ENCODE measurements around the gene LBR.
"Not testable (repeated sequence)": the region's sequence is repeated elsewhere in the genome, so short reads cannot be mapped to it uniquely, and the experiment has no call there.

LBR gene

GRCh38 chr1:225476100-225476511 is 48.3 kb upstream of the LBR start:
- no peak overlapping the region for H3K4me3 ChIP-seq (ENCODE audit: low read length, poor library complexity, severe bottlenecking)
- H3K27me3 ChIP-seq (ENCODE audit: insufficient read depth, low read length, poor library complexity, severe bottlenecking) = no peaks in the 10 kb centered on the region
- no peak overlapping the region for H2AFZ ChIP-seq (ENCODE audit: low read length)
- no peaks in the 10 kb centered on the region for H3K9me3 ChIP-seq (ENCODE audit: insufficient read depth, low read depth, low read length)
- no peak for TF ChIP-seq EZH2phosphoT487 (IDR thresholded peaks at IDR 0.05; ENCODE audit: borderline replicate concordance)
- TF ChIP-seq CTCF (conservative IDR thresholded peaks at IDR 0.05; ENCODE audit: low read length) = no peak
- no peaks in the 10 kb centered on the region for H4K20me1 ChIP-seq (ENCODE audit: insufficient read depth, low read length, poor library complexity, severe bottlenecking)
- H3K4me2 ChIP-seq (ENCODE audit: low read depth, low read length, poor library complexity, severe bottlenecking) = no peak overlapping the region
- no peaks in the 10 kb centered on the region for H3K36me3 ChIP-seq (ENCODE audit: insufficient read depth, low read length)
- no peaks in the 10 kb centered on the region for H3K9me2 ChIP-seq (replicated peaks; ENCODE audit: low read depth, low read length)
- H3K9ac ChIP-seq (ENCODE audit: low read depth, low read length, poor library complexity, severe bottlenecking) = no peak overlapping the region
- no peaks in the 10 kb centered on the region for H3K79me2 ChIP-seq (ENCODE audit: insufficient read depth, low read length)
- H3K4me1 ChIP-seq (ENCODE audit: insufficient read depth, low read length, poor library complexity, severe bottlenecking) = peaks cover 9% of the 10 kb centered on the region
- no peaks in the 10 kb centered on the region for H3F3A ChIP-seq (ENCODE audit: low read depth)

DNA sequence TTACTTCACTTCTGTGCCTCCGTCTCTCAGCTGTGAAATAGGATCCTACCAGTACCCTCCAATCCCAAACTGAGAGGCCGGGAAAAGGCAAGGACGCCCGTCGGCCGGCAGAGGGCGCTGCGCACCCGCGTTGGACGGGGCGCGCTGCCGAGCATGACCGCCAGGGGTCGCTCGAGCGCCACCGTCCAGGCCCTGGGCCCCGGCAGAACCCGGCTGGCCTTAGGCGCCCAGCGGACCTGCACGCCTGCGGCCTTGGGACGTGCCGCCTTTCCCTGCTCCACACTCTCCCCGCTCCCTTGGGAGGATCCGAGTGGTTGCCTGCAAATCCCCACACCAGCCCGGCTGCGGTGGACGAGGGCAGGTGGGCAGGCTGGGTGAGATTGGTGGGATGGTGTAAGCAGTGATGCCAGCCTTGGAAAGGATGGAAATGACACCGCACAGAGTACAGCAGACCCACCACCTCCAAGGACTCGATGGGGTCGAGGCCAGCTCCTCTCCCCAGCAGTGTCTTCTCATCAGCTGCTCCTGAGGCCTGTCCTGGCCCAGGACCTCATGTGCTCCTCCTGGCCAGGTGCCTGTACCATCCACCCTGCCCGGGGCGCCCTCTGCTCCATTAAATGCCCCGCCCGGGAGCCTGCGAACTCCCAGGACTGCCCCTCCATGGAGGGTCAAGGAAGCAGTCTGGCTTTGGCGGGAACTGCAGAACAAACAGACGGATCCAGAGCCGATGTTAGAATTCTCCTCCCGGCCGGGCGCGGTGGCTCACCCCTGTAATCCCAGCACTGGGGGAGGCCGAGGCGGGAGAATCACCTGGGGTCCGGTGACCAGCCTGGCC is 47.4 kb upstream of the LBR start:
- TF ChIP-seq CTCF (conservative IDR thresholded peaks at IDR 0.05; ENCODE audit: low read length) = peak; percentile 100
- TF ChIP-seq EZH2phosphoT487 (IDR thresholded peaks at IDR 0.05; ENCODE audit: borderline replicate concordance) = no peak
- H3F3A ChIP-seq (ENCODE audit: low read depth) = no peaks in the 10 kb centered on the region
- no peaks in the 10 kb centered on the region for H4K20me1 ChIP-seq (ENCODE audit: insufficient read depth, low read length, poor library complexity, severe bottlenecking)
- no peak overlapping the region for H3K4me3 ChIP-seq (ENCODE audit: low read length, poor library complexity, severe bottlenecking)
- no peak overlapping the region for H3K9ac ChIP-seq (ENCODE audit: low read depth, low read length, poor library complexity, severe bottlenecking)
- peaks cover 9% of the 10 kb centered on the region for H3K4me1 ChIP-seq (ENCODE audit: insufficient read depth, low read length, poor library complexity, severe bottlenecking)
- H3K36me3 ChIP-seq (ENCODE audit: insufficient read depth, low read length) = no peaks in the 10 kb centered on the region
- H3K9me2 ChIP-seq (replicated peaks; ENCODE audit: low read depth, low read length) = no peaks in the 10 kb centered on the region
- 0 out of 2 replicates have a peak overlapping the region, but pooled peaks have one; percentile 1 for H2AFZ ChIP-seq (ENCODE audit: low read length)
- no peaks in the 10 kb centered on the region for H3K27me3 ChIP-seq (ENCODE audit: insufficient read depth, low read length, poor library complexity, severe bottlenecking)
- H3K4me2 ChIP-seq (ENCODE audit: low read depth, low read length, poor library complexity, severe bottlenecking) = no peak overlapping the region
- H3K9me3 ChIP-seq (ENCODE audit: insufficient read depth, low read depth, low read length) = no peaks in the 10 kb centered on the region
- H3K79me2 ChIP-seq (ENCODE audit: insufficient read depth, low read length) = no peaks in the 10 kb centered on the region

GRCh38 chr1:225474439-225474985 is 46.7 kb upstream of the LBR start:
- H3K9ac ChIP-seq (ENCODE audit: low read depth, low read length, poor library complexity, severe bottlenecking) = no peak overlapping the region
- no peaks in the 10 kb centered on the region for H3K36me3 ChIP-seq (ENCODE audit: insufficient read depth, low read length)
- H3K4me3 ChIP-seq (ENCODE audit: low read length, poor library complexity, severe bottlenecking) = no peak overlapping the region

DNA sequence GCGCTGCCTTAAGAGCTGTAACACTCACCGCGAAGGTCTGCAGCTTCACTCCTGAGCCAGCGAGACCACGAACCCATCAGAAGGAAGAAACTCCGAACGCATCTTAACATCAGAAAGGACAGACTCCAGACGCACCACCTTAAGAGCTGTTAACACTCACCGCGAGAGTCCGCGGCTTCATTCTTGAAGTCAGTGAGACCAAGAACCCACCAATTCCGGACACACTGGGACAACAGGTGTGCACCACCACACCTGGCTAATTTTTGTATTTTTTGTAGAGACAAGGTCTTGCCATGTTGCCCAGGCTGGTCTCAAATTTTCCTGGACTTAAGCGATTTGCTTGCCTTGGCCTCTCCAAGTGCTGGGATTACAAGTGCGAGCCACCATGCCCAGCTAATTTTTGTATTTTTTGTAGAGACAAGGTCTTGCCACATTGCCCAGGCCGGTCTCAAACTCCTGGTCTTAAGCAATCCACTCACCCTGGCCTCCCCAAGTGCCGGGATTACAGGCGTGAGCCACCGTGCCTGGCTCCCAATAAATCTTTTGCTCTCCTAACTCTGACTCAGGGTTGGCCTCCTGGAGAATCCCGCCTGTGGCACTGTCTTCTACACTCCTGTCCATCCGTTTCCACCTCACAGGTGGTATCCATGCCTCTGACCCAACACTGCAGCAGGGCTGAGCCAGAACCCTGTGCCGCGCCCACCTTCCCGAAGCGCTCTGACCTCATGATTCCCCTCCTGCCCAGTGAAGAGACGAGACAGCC is 46.0 kb upstream of the LBR start:
- H3K27me3 ChIP-seq (ENCODE audit: insufficient read depth, low read length, poor library complexity, severe bottlenecking); H3K36me3 ChIP-seq (ENCODE audit: insufficient read depth, low read length); H3K9me2 ChIP-seq (replicated peaks; ENCODE audit: low read depth, low read length); H3F3A ChIP-seq (ENCODE audit: low read depth); H4K20me1 ChIP-seq (ENCODE audit: insufficient read depth, low read length, poor library complexity, severe bottlenecking); H3K4me2 ChIP-seq (ENCODE audit: low read depth, low read length, poor library complexity, severe bottlenecking); H2AFZ ChIP-seq (ENCODE audit: low read length); H3K4me3 ChIP-seq (ENCODE audit: low read length, poor library complexity, severe bottlenecking); H3K9me3 ChIP-seq (ENCODE audit: insufficient read depth, low read depth, low read length); H3K79me2 ChIP-seq (ENCODE audit: insufficient read depth, low read length); H3K9ac ChIP-seq (ENCODE audit: low read depth, low read length, poor library complexity, severe bottlenecking): not testable (repeated sequence)
- H3K4me1 ChIP-seq (ENCODE audit: insufficient read depth, low read length, poor library complexity, severe bottlenecking) = peaks cover 10% of the 10 kb centered on the region

More at GRCh38 chr1:225474439-225474985, 46.7 kb upstream of the LBR start:
- TF ChIP-seq EZH2phosphoT487 (IDR thresholded peaks at IDR 0.05; ENCODE audit: borderline replicate concordance) (no peak), CTCF (conservative IDR thresholded peaks at IDR 0.05; ENCODE audit: low read length) (no peak)
- Histone ChIP-seq H3K9me2 (replicated peaks; ENCODE audit: low read depth, low read length) (no peaks in the 10 kb centered on the region), H3K4me1 (ENCODE audit: insufficient read depth, low read length, poor library complexity, severe bottlenecking) (peaks cover 9% of the 10 kb centered on the region), H3K79me2 (ENCODE audit: insufficient read depth, low read length) (no peaks in the 10 kb centered on the region), H4K20me1 (ENCODE audit: insufficient read depth, low read length, poor library complexity, severe bottlenecking) (no peaks in the 10 kb centered on the region), H3K9me3 (ENCODE audit: insufficient read depth, low read depth, low read length) (no peaks in the 10 kb centered on the region), H3K27me3 (ENCODE audit: insufficient read depth, low read length, poor library complexity, severe bottlenecking) (no peaks in the 10 kb centered on the region), H2AFZ (ENCODE audit: low read length) (0 out of 2 replicates have a peak overlapping the region, but pooled peaks have one; percentile 1), H3F3A (ENCODE audit: low read depth) (no peaks in the 10 kb centered on the region), H3K4me2 (ENCODE audit: low read depth, low read length, poor library complexity, severe bottlenecking) (no peak overlapping the region)

DNA sequence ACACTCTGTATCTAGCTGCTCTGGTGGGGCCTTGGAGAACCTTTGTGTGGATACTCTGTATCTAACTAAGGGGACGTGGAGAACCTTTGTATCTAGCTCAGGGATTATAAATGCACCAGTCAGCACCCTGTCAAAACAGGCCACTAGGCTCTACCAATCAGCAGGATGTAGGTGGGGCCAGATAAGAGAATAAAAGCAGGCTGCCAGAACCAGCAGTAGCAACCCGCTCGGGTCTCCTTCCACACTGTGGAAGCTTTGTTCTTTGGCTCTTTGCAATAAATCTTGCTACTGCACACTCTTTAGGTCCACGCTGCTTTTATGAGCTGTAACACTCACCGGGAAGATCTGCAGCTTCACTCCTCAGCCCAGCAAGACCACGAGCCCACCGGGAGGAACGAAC is 45.4 kb upstream of the LBR start:
- not testable (repeated sequence) for H3K79me2 ChIP-seq (ENCODE audit: insufficient read depth, low read length); H4K20me1 ChIP-seq (ENCODE audit: insufficient read depth, low read length, poor library complexity, severe bottlenecking); H3K4me2 ChIP-seq (ENCODE audit: low read depth, low read length, poor library complexity, severe bottlenecking); H3K4me3 ChIP-seq (ENCODE audit: low read length, poor library complexity, severe bottlenecking); H3F3A ChIP-seq (ENCODE audit: low read depth); H3K9me2 ChIP-seq (replicated peaks; ENCODE audit: low read depth, low read length); H3K9ac ChIP-seq (ENCODE audit: low read depth, low read length, poor library complexity, severe bottlenecking); H2AFZ ChIP-seq (ENCODE audit: low read length); H3K9me3 ChIP-seq (ENCODE audit: insufficient read depth, low read depth, low read length); H3K36me3 ChIP-seq (ENCODE audit: insufficient read depth, low read length); H3K27me3 ChIP-seq (ENCODE audit: insufficient read depth, low read length, poor library complexity, severe bottlenecking)
- H3K4me1 ChIP-seq (ENCODE audit: insufficient read depth, low read length, poor library complexity, severe bottlenecking) = peaks cover 16% of the 10 kb centered on the region
